Muscle of back (tissue), 11 donors: ENCODE results near the gene LRRC43. TPM values are rescaled to one million over a fixed set of nuclear protein-coding genes. Genes with fewer than 3 reads are reported as not detected.
"Not testable (repeated sequence)": the region's sequence is repeated elsewhere in the genome, so short reads cannot be mapped to it uniquely, and the experiment has no call there.

Experiments used
- DNase-seq, 3 donors: peaks; one replicate each; pipeline versions ENCODE4 v3.0.0 to v3.0.0-alpha.2; 2013
- polyA plus RNA-seq, 10 donors: library from polyadenylated mRNA; unstranded; fragments of 120-200 nt; gene quantifications; one replicate each; pipeline ENCODE4 v1.2.1, GENCODE V29; 2013; ENCODE audit not compliant: insufficient read length in 10 of 10

The LRRC43 gene
- polyA plus RNA-seq, 10 donors: 0.22 to 0.80 (median 0.38) TPM; not detected in 2

DNA sequence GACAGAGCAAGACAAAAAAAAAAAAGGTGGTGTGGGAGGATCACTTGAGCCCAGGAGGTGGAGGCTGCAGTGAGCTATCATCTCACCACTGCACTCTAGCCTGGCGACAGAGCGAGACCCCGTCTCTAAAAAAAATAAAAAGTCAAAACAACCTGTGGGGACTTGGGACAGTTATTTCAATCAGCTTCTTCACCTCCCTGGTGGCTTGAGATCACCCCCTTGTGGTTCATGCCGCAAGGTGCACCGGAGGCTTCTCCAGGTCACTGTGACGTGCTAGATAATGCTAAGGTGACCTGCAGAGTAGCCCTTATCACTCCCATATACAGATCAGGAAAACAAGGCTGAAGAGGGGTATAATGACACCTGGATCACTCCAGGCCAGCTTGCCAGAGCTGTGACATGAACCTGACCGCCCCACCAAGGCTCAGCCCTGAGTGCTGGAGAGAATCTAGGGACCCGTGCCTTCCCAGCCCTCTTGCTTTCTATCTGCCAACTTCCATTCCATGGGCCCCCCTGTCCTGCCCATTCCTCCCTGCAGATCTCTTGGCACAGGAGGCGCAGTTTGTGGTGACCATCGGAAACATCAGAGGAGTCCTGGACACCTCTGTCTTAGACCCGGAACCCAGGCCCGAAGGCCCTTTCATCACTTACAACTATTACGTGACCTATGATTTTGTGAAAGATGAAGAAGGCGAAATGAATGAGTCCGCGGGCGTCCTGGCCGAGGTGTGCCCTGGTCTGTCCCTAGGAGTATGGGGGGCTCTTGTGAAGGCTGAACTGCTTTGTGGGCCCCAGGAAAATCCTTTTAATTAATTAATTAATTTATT, 8.1 kb downstream of the LRRC43 start:
- peak in 1 of 3 donors; percentile 21 for DNase-seq

DNA sequence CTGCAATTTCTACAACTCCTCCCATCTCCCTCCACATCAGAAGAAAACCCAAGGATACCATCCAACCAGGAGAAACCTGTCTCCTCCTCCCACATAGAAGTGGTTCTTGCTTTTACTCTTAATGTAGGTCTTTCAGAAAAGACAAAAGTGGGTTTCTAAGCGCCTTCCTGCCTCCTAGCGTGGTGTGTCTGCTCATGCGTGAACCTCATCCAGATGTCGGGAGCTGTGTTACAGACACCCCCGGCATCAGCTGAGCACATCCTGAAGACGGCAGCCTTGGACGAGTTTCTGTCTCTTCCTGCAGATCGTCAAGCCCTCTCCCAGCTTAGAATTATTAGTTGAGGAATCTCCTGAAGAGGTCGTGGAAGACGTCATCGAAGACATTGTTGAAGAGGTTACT, 9.5 kb downstream of the LRRC43 start:
- DNase-seq: no peak

DNA sequence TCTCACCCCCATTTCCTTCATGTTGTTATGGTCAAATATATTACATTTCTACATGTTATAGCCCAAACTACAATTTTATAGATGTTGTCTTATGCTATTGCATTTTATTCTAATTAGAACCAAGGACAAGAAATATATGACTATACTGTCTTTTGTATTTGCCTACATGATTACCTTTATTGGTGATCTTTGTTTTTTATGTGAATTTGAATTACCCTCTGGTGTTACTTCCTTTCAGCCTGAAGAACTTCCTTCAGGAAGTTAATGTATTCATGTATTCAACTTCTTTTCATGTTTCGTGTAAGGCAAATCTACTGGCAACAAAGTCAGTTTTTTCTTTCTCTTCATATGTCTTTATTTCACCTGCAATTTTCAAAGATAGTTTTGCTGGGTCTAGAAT, 11.9 kb downstream of the LRRC43 start:
- DNase-seq: no peak

DNA sequence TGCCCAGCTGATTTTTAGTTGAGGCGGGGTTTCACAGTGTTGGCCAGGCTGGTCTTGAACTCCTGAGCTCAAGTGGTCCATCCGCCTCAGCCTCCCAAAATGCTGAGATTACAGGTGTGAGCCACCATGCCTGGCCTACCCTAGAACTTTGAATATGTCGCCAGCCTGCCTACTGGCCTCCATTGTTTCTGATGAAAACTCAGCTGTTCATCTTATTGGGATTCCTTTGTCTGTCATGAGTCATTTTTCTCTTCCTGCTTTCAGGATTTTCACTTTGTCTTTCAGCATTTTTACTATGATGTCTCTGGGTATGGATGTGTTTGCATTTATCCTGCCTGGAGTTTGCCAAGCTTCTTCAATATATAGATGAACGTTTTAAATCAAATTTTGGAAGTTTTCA, 12.5 kb downstream of the LRRC43 start:
- DNase-seq: no peak

DNA sequence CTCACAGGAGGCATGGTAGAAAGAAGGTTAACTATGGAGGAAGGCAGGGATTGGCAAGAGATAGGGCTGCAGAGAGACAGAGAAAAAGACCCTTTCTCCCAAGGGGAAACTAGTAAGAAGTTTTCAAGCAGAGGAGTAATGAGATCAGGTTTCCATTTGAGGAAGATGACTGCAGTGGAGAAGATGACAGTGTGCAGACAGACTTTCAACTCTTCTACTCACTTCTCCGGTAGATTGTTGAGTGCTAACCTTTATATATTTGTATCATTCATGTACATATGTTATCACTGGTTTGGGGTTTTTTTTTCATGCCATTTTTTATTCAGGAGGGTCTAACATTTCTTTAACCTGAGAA, 14.7 kb downstream of the LRRC43 start:
- no peak for DNase-seq

DNA sequence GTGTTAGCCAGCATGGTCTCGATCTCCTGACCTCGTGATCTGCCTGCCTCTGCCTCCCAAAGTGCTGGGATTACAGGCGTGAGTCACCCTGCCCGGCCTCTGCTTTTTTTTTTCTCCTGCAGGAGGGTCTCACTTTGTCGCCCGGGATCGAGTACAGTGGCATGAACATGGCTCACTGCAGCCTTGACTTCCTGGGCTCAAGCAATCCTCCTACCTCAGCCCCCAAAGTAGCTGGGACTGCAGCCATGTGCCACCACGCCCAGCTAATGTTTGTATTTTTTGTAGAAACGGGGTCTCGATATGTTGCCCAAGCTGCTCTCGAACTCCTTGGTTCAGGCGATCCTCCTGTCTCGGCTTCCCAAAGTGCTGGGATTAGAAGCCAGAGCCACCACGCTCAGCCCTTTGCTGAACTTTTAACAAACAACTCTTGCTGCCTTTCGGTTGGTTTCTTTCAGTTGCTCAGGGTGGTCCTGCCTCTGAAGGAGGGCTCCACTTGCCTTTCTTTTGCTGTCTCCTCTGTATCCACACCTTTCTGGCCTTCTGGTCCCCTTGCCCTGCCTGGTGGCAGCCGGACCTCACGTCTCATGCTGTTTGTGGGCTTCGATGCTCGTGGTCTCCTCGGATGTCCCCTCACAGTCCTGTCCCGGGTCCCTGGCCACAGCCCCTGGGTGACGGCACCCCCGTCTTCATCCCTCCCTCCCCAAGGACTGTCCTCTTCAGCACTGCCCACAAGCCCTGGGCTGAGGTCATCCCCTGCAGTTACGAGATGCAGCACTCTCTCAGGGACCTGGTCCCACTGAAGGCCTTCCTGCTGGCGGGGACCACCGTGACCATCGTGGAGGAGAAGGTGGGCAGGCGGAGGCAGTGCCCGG, 16.8 kb downstream of the LRRC43 start:
- no peak for DNase-seq

DNA sequence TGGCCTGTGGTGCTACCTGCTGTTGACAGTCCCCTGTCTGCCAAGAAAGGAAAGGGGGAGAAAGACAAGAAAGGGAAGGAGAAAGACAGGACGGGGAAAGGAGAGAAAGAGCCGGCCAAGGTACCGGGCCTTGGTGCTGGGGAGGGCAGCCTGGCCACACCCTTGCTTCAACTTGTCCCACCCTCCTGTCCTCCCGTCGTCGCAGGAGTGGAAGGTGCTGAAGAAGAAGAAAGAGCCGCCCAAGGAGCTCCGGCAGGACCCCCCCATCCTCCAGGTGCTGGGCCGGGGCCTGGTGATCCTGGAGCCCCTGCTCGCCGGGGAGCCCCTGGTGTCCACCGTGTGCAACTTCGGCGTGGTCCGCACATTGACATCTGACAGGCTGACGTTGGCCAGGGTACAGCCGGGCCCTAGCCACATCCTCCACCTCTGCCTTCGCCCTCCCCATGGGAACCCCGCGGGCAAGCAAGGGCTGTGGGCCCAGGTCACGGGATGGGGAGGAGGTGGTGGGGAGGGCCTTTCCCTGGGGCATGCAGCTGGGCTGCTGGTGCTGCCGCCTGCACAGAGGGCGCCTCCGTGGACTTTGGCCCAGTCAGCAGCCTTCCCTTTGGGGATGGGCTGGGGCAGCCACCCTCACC, 17.7 kb downstream of the LRRC43 start:
- no peak for DNase-seq

DNA sequence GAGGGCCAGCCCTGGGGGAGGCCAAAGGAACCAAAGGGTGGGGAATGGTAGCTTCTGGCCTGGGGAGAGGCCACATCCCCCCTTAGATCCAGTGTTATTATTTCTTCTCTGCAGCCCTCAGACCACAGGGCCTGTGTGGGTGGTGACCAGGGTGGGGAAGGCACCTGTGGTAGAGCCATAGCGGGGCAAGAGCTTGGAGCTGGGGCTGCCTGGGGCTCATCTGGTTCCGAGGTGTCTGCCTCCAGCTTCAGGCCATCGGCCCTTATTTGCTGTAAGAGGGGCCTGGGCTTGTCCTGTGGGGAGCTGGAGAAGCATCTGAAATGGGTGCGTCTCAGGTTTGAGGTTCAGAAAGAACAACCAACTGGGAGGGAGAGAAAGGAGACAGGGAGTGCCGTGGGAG, 18.5 kb downstream of the LRRC43 start:
- DNase-seq: no peak

DNA sequence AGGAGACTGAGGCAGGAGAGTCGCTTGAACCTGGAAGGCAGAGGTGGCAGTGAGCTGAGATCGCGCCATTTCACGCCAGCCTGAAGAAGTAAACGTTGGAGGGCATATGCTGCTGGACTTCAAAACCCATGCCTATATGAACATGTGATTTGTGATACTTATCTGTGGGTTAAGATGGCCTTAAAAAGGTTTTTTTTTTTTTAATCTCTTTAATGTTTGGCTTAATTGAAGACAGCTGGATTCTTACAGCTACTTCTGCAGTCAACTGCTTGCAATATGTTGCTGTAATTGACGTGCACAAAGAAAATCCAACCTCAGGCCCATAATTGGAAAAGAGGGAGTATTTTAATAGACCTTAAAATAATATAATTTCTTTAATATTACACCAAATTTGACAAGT, 19.1 kb downstream of the LRRC43 start:
- no peak for DNase-seq

DNA sequence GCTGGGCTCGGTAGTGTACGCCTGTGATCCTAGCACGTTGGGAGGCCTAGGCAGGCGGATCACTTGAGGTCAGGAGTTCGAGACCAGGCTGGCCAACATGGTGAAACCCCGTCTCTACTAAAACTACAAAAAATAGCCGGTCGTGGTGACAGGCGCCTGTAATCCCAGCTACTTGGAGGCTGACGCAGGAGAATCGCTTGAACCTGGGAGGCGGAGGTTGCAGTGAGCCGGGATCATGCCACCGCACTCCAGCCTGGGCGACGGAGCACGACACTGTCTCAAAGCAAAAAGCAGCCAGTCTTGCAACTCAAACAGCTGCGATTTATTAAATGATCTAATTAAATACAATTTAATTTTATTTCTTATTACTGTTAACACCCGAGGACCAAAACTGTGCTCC, 19.9 kb downstream of the LRRC43 start:
- not testable (repeated sequence) for DNase-seq

DNA sequence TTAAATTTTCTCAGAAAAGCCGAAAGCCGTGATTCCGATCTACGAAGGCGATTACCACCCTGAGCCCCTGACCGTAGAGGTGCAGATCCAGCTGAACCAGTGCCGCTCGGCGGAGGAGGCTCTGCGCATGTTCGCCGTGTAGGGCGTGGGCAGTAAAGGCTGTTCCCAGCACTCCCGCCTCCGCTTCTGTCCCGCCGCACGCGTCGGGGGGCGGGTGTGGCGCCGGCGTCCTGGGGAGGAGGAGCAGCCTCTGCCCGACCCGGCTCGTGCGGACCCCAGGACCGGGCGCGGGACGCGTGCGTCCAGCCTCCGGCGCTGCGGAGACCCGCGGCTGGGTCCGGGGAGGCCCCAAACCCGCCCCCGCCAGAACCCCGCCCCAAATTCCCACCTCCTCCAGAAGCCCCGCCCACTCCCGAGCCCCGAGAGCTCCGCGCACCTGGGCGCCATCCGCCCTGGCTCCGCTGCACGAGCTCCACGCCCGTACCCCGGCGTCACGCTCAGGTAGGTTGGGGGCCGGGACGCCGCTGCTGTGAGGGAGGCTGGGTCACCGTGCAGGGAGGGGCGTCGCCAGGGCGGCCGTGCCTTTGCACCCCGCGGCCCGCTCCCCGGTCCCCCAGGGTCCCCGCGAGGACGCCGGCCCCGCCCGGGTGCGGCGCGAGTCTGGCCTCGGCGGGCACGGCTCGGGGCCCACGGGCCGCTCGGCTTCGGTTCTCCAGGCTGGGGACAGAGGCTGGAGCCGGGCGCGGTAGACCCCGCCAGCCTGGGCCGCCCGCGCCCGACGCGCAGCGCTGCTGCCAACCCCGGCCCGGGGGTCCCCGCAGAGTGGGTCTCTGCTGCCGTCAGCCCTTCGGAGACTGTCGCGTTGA, 20.6 kb downstream of the LRRC43 start, which contains the start of gene B3GNT4:
Gene B3GNT4 (plus strand): TSS at position 409 of the 866 bp plus-strand sequence. CDS start 910 bp downstream, outside the sequence.
- peak in 2 of 3 donors; percentile 36 to 73 for DNase-seq

DNA sequence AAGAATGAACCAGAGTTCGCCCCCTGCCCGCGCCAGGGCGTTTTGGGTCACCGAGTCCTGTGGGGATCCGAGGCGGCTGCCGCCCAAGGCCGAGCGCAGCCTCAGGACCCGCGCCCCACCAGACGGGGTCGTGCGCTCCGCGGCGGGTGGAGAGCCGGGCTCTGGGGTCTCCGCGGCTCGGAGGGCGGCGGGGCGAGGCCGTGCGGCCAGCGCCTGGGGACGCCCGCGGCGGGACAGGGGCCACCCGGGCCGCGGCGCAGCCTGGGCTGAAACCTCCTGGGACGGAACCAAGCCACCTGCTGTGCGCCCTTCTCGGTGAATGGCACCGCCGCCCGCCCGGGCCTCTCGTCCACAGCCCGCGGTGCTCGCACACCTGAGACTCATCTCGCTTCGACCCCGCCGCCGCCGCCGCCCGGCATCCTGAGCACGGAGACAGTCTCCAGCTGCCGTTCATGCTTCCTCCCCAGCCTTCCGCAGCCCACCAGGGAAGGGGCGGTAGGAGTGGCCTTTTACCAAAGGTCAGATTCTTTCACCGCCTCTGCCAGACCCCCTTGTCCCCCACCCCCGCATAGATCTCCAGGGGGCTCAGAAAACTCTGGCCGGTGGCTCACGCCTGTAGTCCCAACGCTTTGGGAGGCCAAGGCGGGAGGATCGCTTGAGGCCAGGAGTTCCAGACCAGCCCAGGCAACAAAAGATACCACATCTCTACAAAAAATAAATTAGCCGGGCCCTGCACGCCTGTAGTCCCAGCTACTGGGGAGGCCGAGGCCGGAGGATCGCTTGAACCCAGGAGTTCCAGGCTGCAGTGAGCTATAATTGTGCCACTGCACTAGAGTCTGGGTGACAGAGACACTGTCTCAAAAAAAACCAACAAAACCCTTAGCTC, 21.5 kb downstream of the LRRC43 start:
- no peak for DNase-seq

DNA sequence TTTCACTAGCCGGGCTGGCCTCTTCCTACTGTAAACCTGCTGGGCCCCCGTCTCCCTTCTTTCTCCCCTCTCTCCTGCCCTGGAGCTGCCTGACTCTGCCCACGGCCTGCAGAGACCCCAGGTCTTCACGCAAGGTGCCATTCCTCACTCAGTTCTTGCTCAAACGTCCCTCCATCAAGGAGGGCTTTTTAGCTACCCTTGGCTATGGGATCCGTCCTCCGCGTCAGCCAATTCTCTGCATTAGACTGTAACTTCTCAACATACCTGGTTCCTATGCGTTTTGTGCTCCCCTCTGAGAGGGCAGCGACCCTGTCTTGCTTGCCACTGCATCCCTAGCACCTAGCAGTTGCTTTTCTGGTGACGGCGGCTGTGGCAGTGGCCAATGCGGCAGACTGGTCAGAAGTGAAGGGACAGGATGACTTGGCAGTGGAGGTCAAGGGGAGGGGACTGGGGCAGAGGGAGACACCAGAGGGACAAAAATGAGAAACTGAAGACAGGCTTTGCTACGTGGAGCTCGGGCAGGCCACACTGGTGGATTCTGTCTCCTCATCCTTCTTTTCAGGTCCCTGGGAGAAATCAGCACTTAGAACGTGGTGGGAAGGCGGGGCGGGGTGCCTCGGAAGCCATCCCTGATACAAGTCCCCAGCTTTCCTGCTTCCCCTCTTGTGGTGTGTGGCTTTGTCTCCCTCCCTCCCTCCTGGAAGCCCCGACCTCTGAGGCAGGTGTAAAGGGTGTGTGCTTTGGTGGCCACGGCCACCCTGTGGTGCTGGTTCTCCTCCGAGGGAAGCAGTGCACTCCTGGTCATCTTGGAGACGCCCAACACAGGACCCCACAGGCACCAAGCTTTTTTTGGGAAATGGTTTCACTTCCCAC, 22.4 kb downstream of the LRRC43 start:
- peak in 1 of 3 donors; percentile 26 for DNase-seq

DNA sequence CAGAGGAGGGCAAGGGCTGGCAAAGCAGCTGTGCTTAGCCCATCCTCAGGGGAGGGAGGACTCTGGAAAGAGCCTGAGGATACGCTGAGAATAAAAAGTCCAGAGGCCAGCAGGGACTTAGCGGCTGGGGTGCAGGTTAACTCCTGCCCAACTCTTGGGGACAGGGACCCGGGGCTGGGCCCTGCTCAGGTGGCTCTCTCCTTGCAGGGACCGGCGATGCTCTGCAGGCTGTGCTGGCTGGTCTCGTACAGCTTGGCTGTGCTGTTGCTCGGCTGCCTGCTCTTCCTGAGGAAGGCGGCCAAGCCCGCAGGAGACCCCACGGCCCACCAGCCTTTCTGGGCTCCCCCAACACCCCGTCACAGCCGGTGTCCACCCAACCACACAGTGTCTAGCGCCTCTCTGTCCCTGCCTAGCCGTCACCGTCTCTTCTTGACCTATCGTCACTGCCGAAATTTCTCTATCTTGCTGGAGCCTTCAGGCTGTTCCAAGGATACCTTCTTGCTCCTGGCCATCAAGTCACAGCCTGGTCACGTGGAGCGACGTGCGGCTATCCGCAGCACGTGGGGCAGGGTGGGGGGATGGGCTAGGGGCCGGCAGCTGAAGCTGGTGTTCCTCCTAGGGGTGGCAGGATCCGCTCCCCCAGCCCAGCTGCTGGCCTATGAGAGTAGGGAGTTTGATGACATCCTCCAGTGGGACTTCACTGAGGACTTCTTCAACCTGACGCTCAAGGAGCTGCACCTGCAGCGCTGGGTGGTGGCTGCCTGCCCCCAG, 23.4 kb downstream of the LRRC43 start:
- no peak for DNase-seq

DNA sequence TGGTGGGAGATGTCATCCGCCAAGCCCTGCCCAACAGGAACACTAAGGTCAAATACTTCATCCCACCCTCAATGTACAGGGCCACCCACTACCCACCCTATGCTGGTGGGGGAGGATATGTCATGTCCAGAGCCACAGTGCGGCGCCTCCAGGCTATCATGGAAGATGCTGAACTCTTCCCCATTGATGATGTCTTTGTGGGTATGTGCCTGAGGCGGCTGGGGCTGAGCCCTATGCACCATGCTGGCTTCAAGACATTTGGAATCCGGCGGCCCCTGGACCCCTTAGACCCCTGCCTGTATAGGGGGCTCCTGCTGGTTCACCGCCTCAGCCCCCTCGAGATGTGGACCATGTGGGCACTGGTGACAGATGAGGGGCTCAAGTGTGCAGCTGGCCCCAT, 24.1 kb downstream of the LRRC43 start:
- DNase-seq: no peak

DNA sequence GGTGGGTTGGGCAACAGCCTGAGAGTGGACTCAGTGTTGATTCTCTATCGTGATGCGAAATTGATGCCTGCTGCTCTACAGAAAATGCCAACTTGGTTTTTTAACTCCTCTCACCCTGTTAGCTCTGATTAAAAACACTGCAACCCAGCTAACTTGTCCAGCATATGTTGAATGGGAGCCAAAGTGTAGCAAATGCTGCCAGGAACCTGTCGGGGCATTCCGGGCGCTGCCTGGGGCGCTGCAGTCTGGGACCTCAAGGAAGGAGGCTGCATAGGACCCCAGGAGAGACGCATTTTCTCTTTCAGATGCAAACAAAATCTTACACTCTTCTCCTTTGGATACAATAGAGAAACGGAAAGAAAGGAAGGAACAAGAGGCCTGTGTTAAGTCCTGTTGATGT, 24.5 kb downstream of the LRRC43 start:
- no peak for DNase-seq

DNA sequence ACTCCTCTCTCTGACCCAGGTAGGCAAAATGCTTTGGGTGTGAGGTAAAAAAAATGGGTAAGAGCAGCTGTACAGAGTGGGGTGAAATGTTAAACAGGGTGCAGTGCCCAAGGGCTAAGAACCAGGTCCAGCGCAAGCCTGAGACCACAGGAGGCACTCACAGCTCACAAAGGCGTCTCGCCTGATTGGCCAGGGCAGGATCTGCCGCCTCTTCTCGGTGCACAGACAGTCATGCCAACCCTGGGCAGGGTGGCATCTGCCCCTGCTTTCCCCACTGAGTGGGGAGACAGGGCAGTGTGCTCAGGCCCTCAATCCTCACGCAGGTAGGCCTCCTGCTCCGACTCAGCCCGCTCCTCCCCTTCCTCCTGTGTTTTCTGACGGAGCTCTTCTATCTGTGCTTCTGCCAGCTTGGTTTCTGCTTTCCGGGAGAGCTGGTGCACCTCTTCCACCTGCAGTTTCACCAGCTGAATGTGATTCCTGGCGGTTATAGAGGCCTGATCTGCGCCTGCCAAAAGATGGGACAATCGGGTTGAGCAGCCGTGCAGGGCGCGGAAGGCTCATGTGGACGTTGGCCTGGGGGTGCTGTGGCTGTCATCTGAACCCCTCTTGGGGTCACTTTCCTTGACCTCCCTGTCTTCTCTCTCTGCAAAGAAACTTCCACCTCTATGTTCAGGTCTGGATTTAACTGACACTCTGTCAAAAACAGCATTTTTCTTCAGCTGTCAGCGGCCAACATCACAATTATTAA, 25.3 kb downstream of the LRRC43 start:
- no peak for DNase-seq

DNA sequence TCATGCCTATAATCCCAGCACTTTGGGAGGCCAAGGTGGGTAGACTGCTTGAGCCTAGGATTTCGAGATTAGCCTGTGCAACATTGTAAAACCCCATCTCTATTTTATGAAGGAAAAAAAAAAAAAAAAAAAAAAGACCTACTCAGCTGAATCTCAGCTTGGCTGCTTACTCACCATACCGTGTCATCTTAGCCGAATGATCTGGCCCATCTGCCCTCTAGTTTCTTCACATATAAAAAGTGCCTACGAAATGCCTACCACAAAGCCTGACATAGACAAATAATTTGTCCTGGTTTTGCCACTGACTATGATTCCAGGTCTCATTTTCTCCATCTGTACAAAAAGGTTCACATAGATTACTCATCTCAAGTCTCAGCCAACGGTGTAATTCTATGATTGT, 32.8 kb downstream of the LRRC43 start:
- no peak for DNase-seq
